OCI-LY1 (cell line): Measurements from ENCODE around the gene MEIG1.

Experiments
- CTCF ChIP-seq: fragments of 200-600 bp; sonication (generic), shearing (Covaris generic); IDR thresholded peaks from 2 replicates; pipeline ENCODE4 v1.5.1; 2017; ENCODE audit warnings: mild to moderate bottlenecking, antibody characterized with exemption, low read length, moderate library complexity, mixed read lengths
- EZH2 ChIP-seq: fragments of 200-600 bp; sonication (generic), shearing (Covaris generic); IDR thresholded peaks from 2 replicates; pipeline ENCODE4 v1.8.0; 2017; ENCODE audit warnings: borderline replicate concordance, mixed run types, mild to moderate bottlenecking, antibody characterized with exemption, low read length, moderate library complexity, mixed read lengths

DNA sequence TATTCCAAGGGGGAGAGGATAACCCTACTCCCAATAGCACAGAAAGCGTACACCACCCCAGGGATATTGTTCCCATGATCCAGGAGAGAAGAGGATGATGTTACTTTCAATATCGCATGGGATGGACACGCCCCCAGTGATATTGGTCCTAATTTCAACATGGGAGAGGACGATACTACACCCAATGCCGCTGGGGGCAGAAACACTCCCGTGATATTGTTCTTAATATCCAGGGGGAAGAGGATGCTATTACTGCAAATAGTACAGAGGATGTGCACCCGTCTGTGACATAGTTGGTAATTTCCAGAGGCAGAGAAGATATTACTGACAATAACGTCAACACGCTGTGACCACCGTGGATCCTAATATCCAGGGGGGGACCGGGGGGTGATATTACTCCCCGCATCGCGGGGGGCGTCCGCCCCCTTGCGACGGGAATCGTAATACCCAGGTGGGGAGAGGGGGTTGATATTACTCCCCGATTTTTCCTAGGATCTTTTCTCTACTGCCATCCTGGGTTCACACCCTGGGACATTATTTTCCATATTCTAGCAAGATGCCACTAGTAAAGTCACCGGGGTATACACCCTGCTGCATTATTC lies 16.6 kb downstream of the MEIG1 start:
- TF ChIP-seq CTCF (no peak; the same call in 1 of the 2 replicates), EZH2 (no peak)
